Cardiac septum (tissue), 1 donor: ENCODE data around the gene VIL1. TPM values are rescaled to one million over a fixed set of nuclear protein-coding genes. Genes with fewer than 3 reads are reported as not detected.

ENCODE experiments used
- DNase-seq: peaks from one replicate; pipeline ENCODE4 v3.0.0-alpha.2; 2020; ENCODE audit warnings: low spot score
- intact Hi-C: fragments of 100-400 bp; cut with DNase I; formaldehyde crosslinking; loops from one replicate; pipeline ENCODE4 v1.14.0; 2022
- long read RNA-seq: library from polyadenylated mRNA; unstranded; transcript quantifications from one replicate; pipeline ENCODE4 v2.0.0, GENCODE V29; 2021
- total RNA-seq: library from RNA; stranded (reverse); fragmentation: NEBNext Ultra II Directional; extraction: Animal tissue kit (Norgen Biotek cat#: 25700); gene quantifications from one replicate; pipeline ENCODE4 v1.2.1, GENCODE V29; 2021
- donor health status: DM: no; HTN: no; CAD: no.

The VIL1 gene
- not detected for total RNA-seq
- long read RNA-seq: 0 reads

- intact Hi-C loops: no loop called here
Measured at GRCh38 chr2:218418717-218419458, at the start of gene VIL1. Gene VIL1 (plus strand): TSS chr2:218419123. CDS start chr2:218423779, 4,656 bp downstream.

GRCh38 chr2:218369330-218369729 is 49.6 kb upstream of the VIL1 start:
- intact Hi-C loops: no loop called here
- DNase-seq: no peak

More at GRCh38 chr2:218418717-218419458, at the start of gene VIL1:
- DNase-seq: no peak

GRCh38 chr2:218370410-218371063 is 48.4 kb upstream of the VIL1 start:
- peak; percentile 87 for DNase-seq
- intact Hi-C loops: no loop called here

GRCh38 chr2:218371983-218372350 is 47.0 kb upstream of the VIL1 start:
- DNase-seq: no peak
- intact Hi-C loops: no loop called here

- no peak for DNase-seq
- intact Hi-C loops: no loop called here
Measured at GRCh38 chr2:218374795-218375194, 44.1 kb upstream of the VIL1 start.

GRCh38 chr2:218375212-218375611 is 43.7 kb upstream of the VIL1 start:
- intact Hi-C loops: no loop called here
- no peak for DNase-seq

GRCh38 chr2:218378053-218378452 is 40.9 kb upstream of the VIL1 start:
- DNase-seq: peak; percentile 51
- intact Hi-C loops: no loop called here

GRCh38 chr2:218381916-218382366 is 37.0 kb upstream of the VIL1 start, which contains the start of gene SLC11A1:
Gene SLC11A1 (plus strand): TSS chr2:218382273. CDS start chr2:218382369, 96 bp downstream.
- intact Hi-C loops: no loop called here
- DNase-seq: peak; percentile 92

GRCh38 chr2:218382785-218383184 is 36.1 kb upstream of the VIL1 start:
- no peak for DNase-seq
- intact Hi-C loops: no loop called here

- intact Hi-C loops: no loop called here
- DNase-seq: peak; percentile 69
Measured at GRCh38 chr2:218383892-218384519, 34.9 kb upstream of the VIL1 start.

GRCh38 chr2:218384975-218385374 is 33.9 kb upstream of the VIL1 start:
- DNase-seq: peak; percentile 41
- intact Hi-C loops: no loop called here

- intact Hi-C loops: no loop called here
- DNase-seq: no peak
Measured at GRCh38 chr2:218386505-218387368, 32.2 kb upstream of the VIL1 start.

GRCh38 chr2:218387369-218388194 is 31.3 kb upstream of the VIL1 start:
- no peak for DNase-seq
- intact Hi-C loops: no loop called here

- no peak for DNase-seq
- intact Hi-C loops: no loop called here
Measured at GRCh38 chr2:218389333-218390150, 29.4 kb upstream of the VIL1 start.

- intact Hi-C loops: no loop called here
- DNase-seq: no peak
Measured at GRCh38 chr2:218391202-218391601, 27.7 kb upstream of the VIL1 start.

- intact Hi-C loops: no loop called here
- DNase-seq: no peak
Measured at GRCh38 chr2:218392459-218392858, 26.5 kb upstream of the VIL1 start.

- no peak for DNase-seq
- intact Hi-C loops: no loop called here
Measured at GRCh38 chr2:218392891-218393462, 25.9 kb upstream of the VIL1 start.
